Measurements from ENCODE around the gene JADE3.

JADE3 gene

DNA sequence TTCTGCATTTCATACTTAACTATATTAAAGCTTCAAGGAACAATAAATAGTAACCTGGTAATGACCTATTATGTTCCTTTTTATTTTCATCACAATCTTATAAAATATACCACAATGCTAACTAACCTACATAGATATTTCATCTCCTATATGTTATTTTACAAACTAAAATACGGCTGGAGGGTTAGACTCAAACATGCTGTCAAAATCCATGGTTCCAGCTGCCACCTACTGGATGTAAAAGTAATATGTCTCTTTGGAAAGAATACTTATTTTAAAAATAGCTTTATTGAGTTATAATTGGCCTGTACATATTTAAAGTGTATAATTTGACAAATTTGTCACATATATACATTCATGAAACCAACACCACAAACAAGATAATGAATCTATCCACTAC is 181.0 kb downstream of the JADE3 start:
- Histone ChIP-seq H3K27me3 (ENCODE audit: insufficient read depth, low read length, poor library complexity) (no peaks in the 10 kb centered on the region), H2AFZ (ENCODE audit: low read depth, low read length) (no peak overlapping the region), H3K79me2 (ENCODE audit: insufficient read depth, low read length) (no peaks in the 10 kb centered on the region), H3K27ac (ENCODE audit: low read length) (no peak overlapping the region), H4K20me1 (ENCODE audit: insufficient read depth, low read length) (no peaks in the 10 kb centered on the region), H3K4me2 (ENCODE audit: insufficient read depth, low read length) (no peak overlapping the region), H3K4me3 (ENCODE audit: low read depth in 1 of 2, low read length in 2 of 2) (no peak overlapping the region), H3K4me1 (ENCODE audit: insufficient read depth, low read length) (no peaks in the 10 kb centered on the region), H3K9ac (ENCODE audit: low read depth, low read length) (no peak overlapping the region), H3K9me3 (ENCODE audit: insufficient read depth, low read length, severe bottlenecking) (no peaks in the 10 kb centered on the region), H3K36me3 (ENCODE audit: insufficient read depth, low read length) (no peaks in the 10 kb centered on the region)
- TF ChIP-seq EZH2 (IDR thresholded peaks at IDR 0.05; ENCODE audit: borderline replicate concordance, low read depth, low read length, severe bottlenecking), result no peak
- TF ChIP-seq, protein P1, sequence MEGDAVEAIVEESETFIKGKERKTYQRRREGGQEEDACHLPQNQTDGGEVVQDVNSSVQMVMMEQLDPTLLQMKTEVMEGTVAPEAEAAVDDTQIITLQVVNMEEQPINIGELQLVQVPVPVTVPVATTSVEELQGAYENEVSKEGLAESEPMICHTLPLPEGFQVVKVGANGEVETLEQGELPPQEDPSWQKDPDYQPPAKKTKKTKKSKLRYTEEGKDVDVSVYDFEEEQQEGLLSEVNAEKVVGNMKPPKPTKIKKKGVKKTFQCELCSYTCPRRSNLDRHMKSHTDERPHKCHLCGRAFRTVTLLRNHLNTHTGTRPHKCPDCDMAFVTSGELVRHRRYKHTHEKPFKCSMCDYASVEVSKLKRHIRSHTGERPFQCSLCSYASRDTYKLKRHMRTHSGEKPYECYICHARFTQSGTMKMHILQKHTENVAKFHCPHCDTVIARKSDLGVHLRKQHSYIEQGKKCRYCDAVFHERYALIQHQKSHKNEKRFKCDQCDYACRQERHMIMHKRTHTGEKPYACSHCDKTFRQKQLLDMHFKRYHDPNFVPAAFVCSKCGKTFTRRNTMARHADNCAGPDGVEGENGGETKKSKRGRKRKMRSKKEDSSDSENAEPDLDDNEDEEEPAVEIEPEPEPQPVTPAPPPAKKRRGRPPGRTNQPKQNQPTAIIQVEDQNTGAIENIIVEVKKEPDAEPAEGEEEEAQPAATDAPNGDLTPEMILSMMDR (IDR thresholded peaks at IDR 0.05; ENCODE audit: borderline replicate concordance, extremely low read depth, low read length, poor library complexity, severe bottlenecking), result peak; percentile 51
- DNase-seq, result peak; percentile 15
- ATAC-seq (ENCODE audit: insufficient read depth, low read depth), result no peak

DNA sequence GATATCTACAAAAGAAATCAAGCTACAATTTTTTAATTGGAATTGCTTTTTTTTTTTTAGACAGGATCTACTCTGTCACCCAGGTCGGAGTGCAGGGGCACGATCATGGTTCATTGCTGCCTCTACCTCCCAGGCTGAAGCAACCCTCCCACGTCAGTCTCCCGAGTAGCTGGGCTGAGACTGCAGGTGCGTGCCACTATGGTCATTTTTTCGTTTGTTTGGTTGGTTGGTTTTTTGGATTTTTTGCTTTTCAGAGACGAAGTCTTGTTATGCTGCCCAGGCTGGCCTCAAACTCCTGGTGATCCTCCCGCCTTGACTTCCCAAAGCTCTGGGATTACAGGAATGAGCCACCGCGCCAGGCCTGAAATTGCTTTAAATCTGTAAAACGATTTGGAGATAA is 181.6 kb downstream of the JADE3 start:
- H3K9ac ChIP-seq (ENCODE audit: low read depth, low read length), result no peak overlapping the region
- no peaks in the 10 kb centered on the region for H3K27me3 ChIP-seq (ENCODE audit: insufficient read depth, low read length, poor library complexity)
- no peak overlapping the region for H2AFZ ChIP-seq (ENCODE audit: low read depth, low read length)

DNA sequence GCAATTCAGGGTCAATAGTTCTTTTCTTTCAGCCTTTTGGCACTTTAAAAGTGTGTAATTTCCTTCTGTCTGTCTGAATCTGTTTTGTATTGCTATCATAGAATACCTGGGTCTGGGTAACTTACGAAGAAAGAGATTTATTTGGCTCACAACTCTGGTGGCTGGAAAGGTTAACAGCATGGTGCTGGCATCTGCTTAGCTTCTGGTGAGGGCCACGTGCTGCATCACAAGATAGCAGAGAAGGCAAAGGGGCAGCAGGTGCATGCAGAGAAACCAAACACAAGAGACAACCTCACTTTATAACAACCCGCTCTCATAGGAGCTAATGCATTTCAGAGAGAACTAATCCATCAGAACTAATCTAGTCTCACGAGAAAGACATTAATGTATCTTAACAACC is 184.8 kb downstream of the JADE3 start:
- ATAC-seq (ENCODE audit: insufficient read depth, low read depth), result no peak
- no peaks in the 10 kb centered on the region for H3K27me3 ChIP-seq (ENCODE audit: insufficient read depth, low read length, poor library complexity)
- H3K4me2 ChIP-seq (ENCODE audit: insufficient read depth, low read length), result no peak overlapping the region
- no peaks in the 10 kb centered on the region for H3K9me3 ChIP-seq (ENCODE audit: insufficient read depth, low read length, severe bottlenecking)
- no peak overlapping the region for H2AFZ ChIP-seq (ENCODE audit: low read depth, low read length)
- H3K4me1 ChIP-seq (ENCODE audit: insufficient read depth, low read length), result no peaks in the 10 kb centered on the region
- no peaks in the 10 kb centered on the region for H4K20me1 ChIP-seq (ENCODE audit: insufficient read depth, low read length)
- TF ChIP-seq, protein P1 (IDR thresholded peaks at IDR 0.05; ENCODE audit: borderline replicate concordance, extremely low read depth, low read length, poor library complexity, severe bottlenecking), result no peak
- no peak for TF ChIP-seq EZH2 (IDR thresholded peaks at IDR 0.05; ENCODE audit: borderline replicate concordance, low read depth, low read length, severe bottlenecking)
- no peak for DNase-seq
- H3K4me3 ChIP-seq (ENCODE audit: low read depth in 1 of 2, low read length in 2 of 2), result no peak overlapping the region
- no peak overlapping the region for H3K9ac ChIP-seq (ENCODE audit: low read depth, low read length)
- no peaks in the 10 kb centered on the region for H3K36me3 ChIP-seq (ENCODE audit: insufficient read depth, low read length)
- no peaks in the 10 kb centered on the region for H3K79me2 ChIP-seq (ENCODE audit: insufficient read depth, low read length)
- H3K27ac ChIP-seq (ENCODE audit: low read length), result no peak overlapping the region

More for the DNA sequence above, 181.6 kb downstream of the JADE3 start:
- Histone ChIP-seq H4K20me1 (ENCODE audit: insufficient read depth, low read length) (no peaks in the 10 kb centered on the region), H3K4me3 (ENCODE audit: low read depth in 1 of 2, low read length in 2 of 2) (no peak overlapping the region), H3K79me2 (ENCODE audit: insufficient read depth, low read length) (no peaks in the 10 kb centered on the region), H3K4me1 (ENCODE audit: insufficient read depth, low read length) (no peaks in the 10 kb centered on the region), H3K36me3 (ENCODE audit: insufficient read depth, low read length) (no peaks in the 10 kb centered on the region), H3K27ac (ENCODE audit: low read length) (no peak overlapping the region), H3K9me3 (ENCODE audit: insufficient read depth, low read length, severe bottlenecking) (no peaks in the 10 kb centered on the region), H3K4me2 (ENCODE audit: insufficient read depth, low read length) (no peak overlapping the region)
- DNase-seq (no peak), ATAC-seq (ENCODE audit: insufficient read depth, low read depth) (no peak)
- TF ChIP-seq EZH2 (IDR thresholded peaks at IDR 0.05; ENCODE audit: borderline replicate concordance, low read depth, low read length, severe bottlenecking), result no peak
- TF ChIP-seq, protein P1 (IDR thresholded peaks at IDR 0.05; ENCODE audit: borderline replicate concordance, extremely low read depth, low read length, poor library complexity, severe bottlenecking), result no peak

Data from DND-41 (cell line).